ENCODE measurements around the gene MLYCD. TPM values are rescaled to one million over a fixed set of nuclear protein-coding genes. Genes with fewer than 3 reads are reported as not detected.

The MLYCD gene
- total RNA-seq, 1 donor from 2014 or later: 7.4 TPM

DNA sequence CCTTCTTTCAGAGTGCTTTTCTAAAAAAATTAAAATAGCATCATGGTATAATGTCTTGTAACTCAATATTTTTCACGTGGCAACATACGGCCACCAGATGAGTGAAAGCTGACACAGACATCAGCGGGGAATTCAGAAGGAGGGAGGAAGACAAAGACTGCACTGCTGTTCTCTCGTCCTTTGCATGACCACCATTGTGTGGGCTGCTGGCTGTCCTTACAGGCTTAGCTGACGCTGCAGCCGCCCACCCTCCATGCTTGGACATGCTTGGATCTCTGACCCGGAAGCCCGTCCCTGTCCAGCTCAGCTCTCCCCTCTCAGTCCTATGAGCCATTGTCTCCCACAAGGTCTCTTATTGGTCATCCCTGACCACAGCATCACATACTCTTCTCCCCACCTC, 11.4 kb upstream of the MLYCD start:
- Mint-ChIP-seq H3K27me3 (ENCODE audit: low read depth) (no peaks in the 10 kb centered on the region), H3K9me3 (peaks cover 13% of the 10 kb centered on the region), H3K36me3 (peaks cover 2% of the 10 kb centered on the region), H3K4me1 (peaks cover 6% of the 10 kb centered on the region), H3K4me3 (no peak overlapping the region), H3K27ac (no peak overlapping the region)
- TF ChIP-seq, protein P1, sequence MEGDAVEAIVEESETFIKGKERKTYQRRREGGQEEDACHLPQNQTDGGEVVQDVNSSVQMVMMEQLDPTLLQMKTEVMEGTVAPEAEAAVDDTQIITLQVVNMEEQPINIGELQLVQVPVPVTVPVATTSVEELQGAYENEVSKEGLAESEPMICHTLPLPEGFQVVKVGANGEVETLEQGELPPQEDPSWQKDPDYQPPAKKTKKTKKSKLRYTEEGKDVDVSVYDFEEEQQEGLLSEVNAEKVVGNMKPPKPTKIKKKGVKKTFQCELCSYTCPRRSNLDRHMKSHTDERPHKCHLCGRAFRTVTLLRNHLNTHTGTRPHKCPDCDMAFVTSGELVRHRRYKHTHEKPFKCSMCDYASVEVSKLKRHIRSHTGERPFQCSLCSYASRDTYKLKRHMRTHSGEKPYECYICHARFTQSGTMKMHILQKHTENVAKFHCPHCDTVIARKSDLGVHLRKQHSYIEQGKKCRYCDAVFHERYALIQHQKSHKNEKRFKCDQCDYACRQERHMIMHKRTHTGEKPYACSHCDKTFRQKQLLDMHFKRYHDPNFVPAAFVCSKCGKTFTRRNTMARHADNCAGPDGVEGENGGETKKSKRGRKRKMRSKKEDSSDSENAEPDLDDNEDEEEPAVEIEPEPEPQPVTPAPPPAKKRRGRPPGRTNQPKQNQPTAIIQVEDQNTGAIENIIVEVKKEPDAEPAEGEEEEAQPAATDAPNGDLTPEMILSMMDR (IDR thresholded peaks at IDR 0.05; ENCODE audit: unreplicated experiment): no peak
- no peak for DNase-seq (ENCODE audit: low spot score in 2 of 2, unreplicated experiment in 2 of 2)

DNA sequence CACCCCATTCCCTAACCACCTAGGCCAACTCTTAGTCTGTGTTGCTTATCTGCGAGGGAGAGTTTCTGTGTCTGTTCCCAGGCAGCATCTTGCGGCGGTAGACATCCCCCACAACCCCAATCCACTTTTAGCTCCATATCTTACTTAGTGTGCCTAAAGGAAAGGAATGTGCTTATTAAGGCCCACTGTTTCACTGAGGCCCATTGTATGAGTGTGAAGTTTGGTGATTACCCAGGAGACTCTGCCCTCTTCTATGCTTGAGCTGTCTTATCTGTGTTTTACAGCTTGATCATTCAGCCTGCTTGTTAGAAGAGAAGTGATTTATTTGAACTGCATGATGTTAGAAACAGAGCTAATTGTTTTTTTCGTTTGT, 10.3 kb upstream of the MLYCD start:
- H3K36me3 Mint-ChIP-seq: peaks cover 2% of the 10 kb centered on the region
- peaks cover 19% of the 10 kb centered on the region for H3K9me3 Mint-ChIP-seq
- TF ChIP-seq, protein P1 (IDR thresholded peaks at IDR 0.05; ENCODE audit: unreplicated experiment): no peak
- H3K4me1 Mint-ChIP-seq: peaks cover 6% of the 10 kb centered on the region
- H3K27ac Mint-ChIP-seq: no peak overlapping the region
- no peak overlapping the region for H3K4me3 Mint-ChIP-seq
- no peaks in the 10 kb centered on the region for H3K27me3 Mint-ChIP-seq (ENCODE audit: low read depth)
- no peak for DNase-seq (ENCODE audit: low spot score in 2 of 2, unreplicated experiment in 2 of 2)

DNA sequence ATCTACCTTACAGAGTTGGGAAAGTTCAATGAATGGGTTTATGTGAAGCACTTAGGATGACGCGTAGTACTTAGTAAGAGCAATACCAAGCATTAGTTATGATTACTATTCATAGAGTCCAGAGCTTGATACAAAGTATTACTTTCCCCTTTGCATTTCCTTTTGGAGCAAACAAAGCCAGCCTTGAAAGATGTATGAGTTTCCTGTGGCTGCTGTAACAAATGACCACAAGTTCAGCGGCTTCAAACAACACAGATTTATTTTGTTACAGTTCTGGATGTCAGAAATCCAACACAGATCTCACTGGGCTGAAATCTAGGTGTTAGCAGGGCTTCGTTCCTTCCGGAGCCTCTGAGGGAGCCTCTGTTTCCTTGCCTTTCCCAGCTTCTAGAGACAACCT, 8.6 kb upstream of the MLYCD start:
- Mint-ChIP-seq H3K27me3 (ENCODE audit: low read depth) (peaks cover 5% of the 10 kb centered on the region), H3K4me3 (no peak overlapping the region), H3K27ac (no peak overlapping the region), H3K9me3 (peaks cover 19% of the 10 kb centered on the region), H3K36me3 (peaks cover 2% of the 10 kb centered on the region), H3K4me1 (peaks cover 6% of the 10 kb centered on the region)
- DNase-seq (ENCODE audit: low spot score in 2 of 2, unreplicated experiment in 2 of 2): no peak
- TF ChIP-seq, protein P1 (IDR thresholded peaks at IDR 0.05; ENCODE audit: unreplicated experiment): no peak

DNA sequence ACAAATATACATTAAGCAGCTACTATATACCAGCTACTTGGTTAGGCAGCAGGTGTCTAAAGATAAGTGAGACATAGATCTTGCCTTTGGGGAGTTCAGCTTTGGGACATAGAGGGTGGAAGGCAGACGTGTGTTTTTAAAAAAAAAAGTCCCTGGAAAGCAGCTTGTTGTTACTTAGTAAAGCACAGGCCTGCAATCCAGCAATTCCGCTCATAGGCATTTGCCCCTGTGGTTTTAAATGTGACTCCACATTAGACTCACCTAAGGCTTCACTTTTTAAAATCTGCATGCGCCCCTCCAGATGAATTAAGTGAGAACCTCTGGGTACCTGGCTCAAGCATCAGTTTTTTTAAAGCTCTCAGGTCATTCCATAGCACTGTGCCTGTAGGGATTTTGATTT, 7.2 kb upstream of the MLYCD start:
- H3K4me3 Mint-ChIP-seq: no peak overlapping the region
- peaks cover 19% of the 10 kb centered on the region for H3K9me3 Mint-ChIP-seq
- no peak overlapping the region for H3K27ac Mint-ChIP-seq
- TF ChIP-seq, protein P1 (IDR thresholded peaks at IDR 0.05; ENCODE audit: unreplicated experiment): no peak
- H3K36me3 Mint-ChIP-seq: peaks cover 2% of the 10 kb centered on the region
- peaks cover 8% of the 10 kb centered on the region for H3K27me3 Mint-ChIP-seq (ENCODE audit: low read depth)
- H3K4me1 Mint-ChIP-seq: peaks cover 6% of the 10 kb centered on the region
- DNase-seq (ENCODE audit: low spot score in 2 of 2, unreplicated experiment in 2 of 2): no peak

DNA sequence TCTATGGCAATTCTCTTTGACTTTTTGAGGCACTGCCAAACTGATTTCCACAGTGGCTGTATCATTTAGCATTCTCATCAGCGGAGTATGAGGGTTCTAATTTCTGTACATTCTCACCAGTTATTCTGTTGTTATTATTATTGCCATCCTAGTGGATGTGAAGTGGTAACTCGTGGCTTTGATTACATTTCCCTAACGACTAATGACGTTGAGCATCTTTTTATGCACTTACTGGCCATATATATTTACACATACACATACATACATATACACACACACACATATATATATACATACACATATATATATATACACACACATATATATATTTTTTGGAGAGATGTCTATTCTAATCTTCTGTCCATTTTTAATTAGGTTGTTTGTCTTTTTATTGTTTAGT, 3.7 kb upstream of the MLYCD start:
- Mint-ChIP-seq H3K27ac (no peak overlapping the region), H3K27me3 (ENCODE audit: low read depth) (peaks cover 8% of the 10 kb centered on the region), H3K4me3 (no peak overlapping the region), H3K4me1 (peaks cover 14% of the 10 kb centered on the region), H3K36me3 (peaks cover 2% of the 10 kb centered on the region), H3K9me3 (peaks cover 19% of the 10 kb centered on the region)
- no peak for DNase-seq (ENCODE audit: low spot score in 2 of 2, unreplicated experiment in 2 of 2)
- TF ChIP-seq, protein P1 (IDR thresholded peaks at IDR 0.05; ENCODE audit: unreplicated experiment): no peak

DNA sequence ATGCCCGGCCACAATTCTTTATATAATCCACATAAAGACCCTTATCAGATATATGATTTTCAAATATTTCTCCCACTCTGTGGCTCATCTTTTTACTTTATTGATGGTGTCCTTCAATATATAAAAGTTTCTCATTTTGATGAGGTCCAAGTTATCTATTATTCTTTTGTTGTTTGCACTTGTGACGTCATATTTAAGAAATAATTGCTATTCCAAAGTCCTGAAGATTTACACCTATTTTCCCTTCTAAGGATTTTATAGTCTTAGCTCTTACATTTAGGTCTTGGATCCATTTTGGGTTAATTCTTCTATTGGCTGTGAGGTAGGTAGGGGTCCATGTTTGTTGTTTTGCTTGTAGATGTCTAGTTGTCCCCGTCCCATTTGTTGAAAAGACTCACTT, 3.0 kb upstream of the MLYCD start:
- Mint-ChIP-seq H3K4me1 (peaks cover 15% of the 10 kb centered on the region), H3K9me3 (peaks cover 13% of the 10 kb centered on the region), H3K27ac (no peak overlapping the region), H3K27me3 (ENCODE audit: low read depth) (peaks cover 8% of the 10 kb centered on the region), H3K4me3 (no peak overlapping the region), H3K36me3 (peaks cover 2% of the 10 kb centered on the region)
- TF ChIP-seq, protein P1 (IDR thresholded peaks at IDR 0.05; ENCODE audit: unreplicated experiment): no peak
- DNase-seq (ENCODE audit: low spot score in 2 of 2, unreplicated experiment in 2 of 2): no peak

Measured in mesothelial cell of epicardium (in vitro differentiated cells).